ENCODE measurements around the gene SPATA9.

GRCh38 chr5:95718738-95719137 lies 35.9 kb upstream of the SPATA9 start:
- TF ChIP-seq POLR2A (IDR thresholded peaks at IDR 0.05; ENCODE audit: low read depth, low read length), result no peak
- TF ChIP-seq TAF1 (IDR thresholded peaks at IDR 0.05; ENCODE audit: borderline replicate concordance, low read depth, low read length), result no peak
